ENCODE results near the gene UBC. TPM values are rescaled to one million over a fixed set of nuclear protein-coding genes. Genes with fewer than 3 reads are reported as not detected.
"Not testable (repeated sequence)": the region's sequence is repeated elsewhere in the genome, so short reads cannot be mapped to it uniquely, and the experiment has no call there.

UBC gene
- total RNA-seq, 1 experiment from 2014 or later = 880 TPM

DNA sequence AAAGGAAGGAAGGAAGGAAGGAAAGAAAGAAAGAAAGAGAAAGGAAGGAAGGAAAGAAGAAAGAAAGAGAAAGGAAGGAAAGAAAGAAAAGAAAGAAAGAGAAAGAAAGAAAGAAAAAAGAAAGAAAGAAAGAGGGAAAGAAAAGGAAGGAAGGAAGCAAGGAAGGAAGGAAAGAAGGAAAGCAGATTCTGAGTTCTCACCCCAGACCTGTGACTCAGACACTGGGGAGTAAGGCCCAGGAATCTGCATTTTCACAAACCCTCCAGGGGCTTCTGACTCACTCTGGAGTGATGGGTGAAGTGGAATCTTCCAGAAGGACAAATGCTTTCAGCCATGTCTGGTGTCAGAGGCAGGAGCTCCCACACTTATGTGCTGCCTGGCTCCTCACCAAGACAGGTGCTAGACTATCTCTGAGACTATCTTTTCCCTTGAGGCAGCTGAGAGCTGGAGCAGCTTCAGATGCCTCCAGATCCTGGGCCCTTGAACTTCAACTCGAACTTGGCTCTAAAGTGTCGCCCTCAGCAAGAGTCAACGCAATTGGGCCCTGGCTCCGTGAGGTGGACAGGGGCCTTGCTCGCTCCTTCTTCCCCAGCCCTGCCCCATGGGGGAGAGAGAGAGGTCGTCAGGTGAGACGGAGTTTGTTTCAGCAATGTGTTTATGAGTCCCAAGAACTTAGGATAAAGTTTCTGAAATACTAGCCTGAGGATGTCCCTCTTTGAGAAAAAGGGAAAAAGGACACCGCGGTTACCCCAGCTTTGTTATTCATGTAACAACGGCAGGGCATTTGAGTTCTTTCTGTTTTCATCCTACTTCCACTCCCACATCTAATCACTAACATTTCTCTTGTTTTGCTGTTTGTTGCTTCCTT, 31.0 kb downstream of the UBC start:
- peaks cover 9% of the 10 kb centered on the region for H3K4me1 Mint-ChIP-seq (ENCODE audit: low read depth, unreplicated experiment)
- TF ChIP-seq, protein P1, sequence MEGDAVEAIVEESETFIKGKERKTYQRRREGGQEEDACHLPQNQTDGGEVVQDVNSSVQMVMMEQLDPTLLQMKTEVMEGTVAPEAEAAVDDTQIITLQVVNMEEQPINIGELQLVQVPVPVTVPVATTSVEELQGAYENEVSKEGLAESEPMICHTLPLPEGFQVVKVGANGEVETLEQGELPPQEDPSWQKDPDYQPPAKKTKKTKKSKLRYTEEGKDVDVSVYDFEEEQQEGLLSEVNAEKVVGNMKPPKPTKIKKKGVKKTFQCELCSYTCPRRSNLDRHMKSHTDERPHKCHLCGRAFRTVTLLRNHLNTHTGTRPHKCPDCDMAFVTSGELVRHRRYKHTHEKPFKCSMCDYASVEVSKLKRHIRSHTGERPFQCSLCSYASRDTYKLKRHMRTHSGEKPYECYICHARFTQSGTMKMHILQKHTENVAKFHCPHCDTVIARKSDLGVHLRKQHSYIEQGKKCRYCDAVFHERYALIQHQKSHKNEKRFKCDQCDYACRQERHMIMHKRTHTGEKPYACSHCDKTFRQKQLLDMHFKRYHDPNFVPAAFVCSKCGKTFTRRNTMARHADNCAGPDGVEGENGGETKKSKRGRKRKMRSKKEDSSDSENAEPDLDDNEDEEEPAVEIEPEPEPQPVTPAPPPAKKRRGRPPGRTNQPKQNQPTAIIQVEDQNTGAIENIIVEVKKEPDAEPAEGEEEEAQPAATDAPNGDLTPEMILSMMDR (IDR thresholded peaks at IDR 0.05; ENCODE audit: insufficient read depth in 1 of 2, low read depth in 1 of 2, low read length in 1 of 2, severe bottlenecking in 1 of 2, unreplicated experiment in 1 of 2) = no peak
- Histone ChIP-seq H3K4me3 (ENCODE audit: low read depth, low read length) (no peak overlapping the region), H3K9me3 (no peaks in the 10 kb centered on the region), H3K4me1 (peaks cover 46% of the 10 kb centered on the region), H3K36me3 (ENCODE audit: control insufficient read depth, insufficient read depth, low read length) (no peaks in the 10 kb centered on the region), H3K27me3 (replicated peaks; ENCODE audit: control insufficient read depth, insufficient read depth, low read length) (no peaks in the 10 kb centered on the region)
- intact Hi-C loops (cut with micrococcal nuclease; ENCODE audit: unreplicated experiment) = loop anchor here (2.0 kb wide), 1 partner anchor 21 kb away; the partner anchor contains the start of gene SCARB1
- ChIA-PET CTCF (interaction anchor here (0.7 to 0.8 kb wide), 2 partner anchors 23 to 55 kb away, joined by 4 to 6 read pairs; no protein-coding TSS in a partner anchor), POLR2A (interaction anchor here (0.7 kb wide), 1 partner anchor 151 kb away, joined by 6 read pairs; no protein-coding TSS in a partner anchor)
- no TSS peak for BruUV-seq (replicated peaks)
- no peak overlapping the region for H3K4me3 Mint-ChIP-seq (ENCODE audit: unreplicated experiment)
- H3K27ac Mint-ChIP-seq (ENCODE audit: unreplicated experiment) = peak overlapping the region; percentile 97
- H3K27me3 Mint-ChIP-seq (ENCODE audit: insufficient read depth, unreplicated experiment) = no peaks in the 10 kb centered on the region
- DNase-seq = no peak
- H3K9me3 Mint-ChIP-seq (ENCODE audit: unreplicated experiment) = no peaks in the 10 kb centered on the region
- peaks cover 9% of the 10 kb centered on the region for H3K36me3 Mint-ChIP-seq (ENCODE audit: insufficient read depth, unreplicated experiment)

DNA sequence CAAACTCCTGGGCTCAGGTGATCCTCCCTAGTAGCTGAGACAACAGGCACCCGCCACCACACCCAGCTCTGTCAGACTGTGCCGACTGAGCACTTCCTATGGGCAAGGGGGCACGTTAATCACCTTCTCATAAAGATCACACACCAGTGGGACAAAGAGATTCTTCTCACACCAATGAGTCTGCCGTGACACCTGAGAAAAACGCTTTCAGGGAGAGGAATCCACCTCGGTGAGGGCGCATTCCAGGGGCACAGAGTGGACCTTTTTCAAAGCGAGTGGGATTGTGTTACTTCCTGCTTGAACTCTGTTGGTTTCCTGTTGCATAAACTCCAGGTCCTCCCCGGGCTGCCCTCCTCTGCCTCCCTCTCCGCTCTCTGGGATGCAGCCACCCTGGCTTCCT, 33.3 kb downstream of the UBC start:
- ChIA-PET POLR2A (no interaction called here), CTCF (no interaction called here)
- BruUV-seq (replicated peaks) = no TSS peak
- Histone ChIP-seq H3K9me3 (no peaks in the 10 kb centered on the region), H3K4me1 (peaks cover 31% of the 10 kb centered on the region), H3K36me3 (ENCODE audit: control insufficient read depth, insufficient read depth, low read length) (no peaks in the 10 kb centered on the region), H3K27me3 (replicated peaks; ENCODE audit: control insufficient read depth, insufficient read depth, low read length) (no peaks in the 10 kb centered on the region), H3K4me3 (ENCODE audit: low read depth, low read length) (no peak overlapping the region)
- Mint-ChIP-seq H3K27me3 (ENCODE audit: insufficient read depth, unreplicated experiment) (no peaks in the 10 kb centered on the region), H3K36me3 (ENCODE audit: insufficient read depth, unreplicated experiment) (peaks cover 9% of the 10 kb centered on the region), H3K4me1 (ENCODE audit: low read depth, unreplicated experiment) (peaks cover 12% of the 10 kb centered on the region), H3K4me3 (ENCODE audit: unreplicated experiment) (no peak overlapping the region), H3K27ac (ENCODE audit: unreplicated experiment) (peak overlapping the region; percentile 3), H3K9me3 (ENCODE audit: unreplicated experiment) (no peaks in the 10 kb centered on the region)
- TF ChIP-seq, protein P1 (IDR thresholded peaks at IDR 0.05; ENCODE audit: insufficient read depth in 1 of 2, low read depth in 1 of 2, low read length in 1 of 2, severe bottlenecking in 1 of 2, unreplicated experiment in 1 of 2) = no peak
- intact Hi-C loops (cut with micrococcal nuclease; ENCODE audit: unreplicated experiment) = no loop called here
- no peak for DNase-seq

DNA sequence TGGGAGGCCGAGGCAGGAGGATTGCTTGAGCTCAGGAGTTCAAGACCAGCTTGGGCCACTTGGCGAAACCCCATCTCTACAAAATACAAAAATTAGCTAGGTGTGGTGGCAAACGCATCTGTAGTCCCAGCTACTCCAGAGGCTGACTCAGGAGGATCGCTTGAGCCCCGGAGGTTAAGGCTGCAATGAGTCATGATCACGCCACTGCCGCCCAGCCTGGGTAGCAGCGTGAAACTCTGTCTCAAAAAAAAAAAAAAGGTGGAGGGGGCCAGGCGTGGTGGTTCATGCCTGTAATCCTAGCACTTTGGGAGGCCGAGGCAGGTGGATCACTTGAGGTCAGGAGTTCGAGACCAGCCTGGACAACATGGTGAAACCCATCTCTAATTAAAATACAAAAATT, 34.1 kb downstream of the UBC start:
- CTCF ChIA-PET; H3K9me3 Mint-ChIP-seq (ENCODE audit: unreplicated experiment); H3K9me3 ChIP-seq; intact Hi-C loops (cut with micrococcal nuclease; ENCODE audit: unreplicated experiment); H3K4me3 Mint-ChIP-seq (ENCODE audit: unreplicated experiment); H3K36me3 Mint-ChIP-seq (ENCODE audit: insufficient read depth, unreplicated experiment); DNase-seq; H3K27ac Mint-ChIP-seq (ENCODE audit: unreplicated experiment); H3K27me3 Mint-ChIP-seq (ENCODE audit: insufficient read depth, unreplicated experiment); H3K27me3 ChIP-seq (replicated peaks; ENCODE audit: control insufficient read depth, insufficient read depth, low read length); POLR2A ChIA-PET; BruUV-seq (replicated peaks); H3K4me3 ChIP-seq (ENCODE audit: low read depth, low read length); H3K36me3 ChIP-seq (ENCODE audit: control insufficient read depth, insufficient read depth, low read length): not testable (repeated sequence)
- peaks cover 30% of the 10 kb centered on the region for H3K4me1 ChIP-seq
- peaks cover 15% of the 10 kb centered on the region for H3K4me1 Mint-ChIP-seq (ENCODE audit: low read depth, unreplicated experiment)

All from Caco-2 (cell line).